A673 (cell line): ENCODE results near the gene ECM2.

Experiments
- EZH2 ChIP-seq: fragments of 200-600 bp; sonication (generic); IDR thresholded peaks from 2 replicates; pipeline ENCODE4 v1.6.1; 2017; ENCODE audit warnings: borderline replicate concordance, low read depth, mild to moderate bottlenecking, mixed read lengths, antibody characterized with exemption, low read length; ENCODE audit not compliant: poor library complexity, severe bottlenecking
- TF ChIP-seq, protein P1 (sequence below): fragments of 300-800, 200-600 bp; sonication (generic); conservative IDR thresholded peaks from 2 replicates; pipeline ENCODE4 v1.5.1; 2017; ENCODE audit warnings: low read depth, mild to moderate bottlenecking, antibody characterized with exemption, low read length, moderate library complexity, mixed read lengths

DNA sequence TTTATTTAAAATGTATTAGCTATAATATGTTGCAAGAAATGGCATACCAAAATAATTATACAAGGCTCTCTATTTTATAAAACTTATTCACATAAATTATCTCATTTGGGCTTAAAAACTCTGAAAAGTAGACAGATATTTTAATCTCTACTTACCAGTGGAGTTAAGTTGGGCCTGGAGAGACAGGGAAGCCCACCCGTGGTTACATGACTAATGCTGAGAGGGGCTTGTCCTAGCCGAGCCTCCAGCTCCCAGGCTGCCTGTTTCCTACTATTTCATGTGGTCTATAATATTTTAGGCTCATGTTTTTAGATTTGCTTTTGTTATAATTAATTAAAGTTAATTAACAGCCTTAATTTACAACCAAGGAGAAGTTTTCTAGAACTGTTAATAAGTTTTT lies 32.6 kb downstream of the ECM2 start:
- TF ChIP-seq, protein P1, sequence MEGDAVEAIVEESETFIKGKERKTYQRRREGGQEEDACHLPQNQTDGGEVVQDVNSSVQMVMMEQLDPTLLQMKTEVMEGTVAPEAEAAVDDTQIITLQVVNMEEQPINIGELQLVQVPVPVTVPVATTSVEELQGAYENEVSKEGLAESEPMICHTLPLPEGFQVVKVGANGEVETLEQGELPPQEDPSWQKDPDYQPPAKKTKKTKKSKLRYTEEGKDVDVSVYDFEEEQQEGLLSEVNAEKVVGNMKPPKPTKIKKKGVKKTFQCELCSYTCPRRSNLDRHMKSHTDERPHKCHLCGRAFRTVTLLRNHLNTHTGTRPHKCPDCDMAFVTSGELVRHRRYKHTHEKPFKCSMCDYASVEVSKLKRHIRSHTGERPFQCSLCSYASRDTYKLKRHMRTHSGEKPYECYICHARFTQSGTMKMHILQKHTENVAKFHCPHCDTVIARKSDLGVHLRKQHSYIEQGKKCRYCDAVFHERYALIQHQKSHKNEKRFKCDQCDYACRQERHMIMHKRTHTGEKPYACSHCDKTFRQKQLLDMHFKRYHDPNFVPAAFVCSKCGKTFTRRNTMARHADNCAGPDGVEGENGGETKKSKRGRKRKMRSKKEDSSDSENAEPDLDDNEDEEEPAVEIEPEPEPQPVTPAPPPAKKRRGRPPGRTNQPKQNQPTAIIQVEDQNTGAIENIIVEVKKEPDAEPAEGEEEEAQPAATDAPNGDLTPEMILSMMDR = no peak
- TF ChIP-seq EZH2 = no peak
